GM23248 (cell line): ENCODE measurements around the gene HARBI1. TPM values are rescaled to one million over a fixed set of nuclear protein-coding genes. Genes with fewer than 3 reads are reported as not detected.

Source experiments
- DNase-seq: peaks from one replicate; pipeline ENCODE4 v3.0.0-alpha.2; 2015
- H2AFZ ChIP-seq: fragments of 200-600 bp; sonication (generic); 2 replicates; pipeline ENCODE4 v1.6.1; 2016; ENCODE audit warnings: antibody characterized with exemption
- H3F3A ChIP-seq: fragments of 200-600 bp; sonication (generic); 2 replicates; pipeline ENCODE4 v1.6.1; 2016; ENCODE audit warnings: mild to moderate bottlenecking, antibody characterized with exemption, mixed run types; ENCODE audit not compliant: insufficient read depth
- H3K27ac ChIP-seq: fragments of 200-600 bp; sonication (generic); 2 replicates; pipeline ENCODE4 v1.5.1; 2016; ENCODE audit warnings: mild to moderate bottlenecking
- H3K27me3 ChIP-seq: fragments of 200-600 bp; sonication (generic); replicated peaks from 2 replicates; pipeline ENCODE4 v1.6.1; 2016; ENCODE audit warnings: mild to moderate bottlenecking; ENCODE audit not compliant: insufficient read depth
- H3K36me3 ChIP-seq: fragments of 200-600 bp; sonication (generic); 2 replicates; pipeline ENCODE4 v1.6.1; 2016; ENCODE audit warnings: low read depth, mild to moderate bottlenecking
- H3K4me1 ChIP-seq: fragments of 200-600 bp; sonication (generic); 2 replicates; pipeline ENCODE4 v1.6.1; 2016; ENCODE audit warnings: mild to moderate bottlenecking; ENCODE audit not compliant: insufficient read depth
- H3K4me2 ChIP-seq: fragments of 200-600 bp; sonication (generic); one replicate; pipeline ENCODE4 v1.6.1; 2016; ENCODE audit warnings: mild to moderate bottlenecking; ENCODE audit not compliant: unreplicated experiment
- H3K4me3 ChIP-seq: fragments of 200-600 bp; sonication (generic); 2 replicates; pipeline ENCODE4 v1.5.1; 2016; ENCODE audit warnings: mild to moderate bottlenecking
- H3K79me2 ChIP-seq: fragments of 200-600 bp; sonication (generic); 2 replicates; pipeline ENCODE4 v1.6.1; 2016; ENCODE audit warnings: mild to moderate bottlenecking; ENCODE audit not compliant: insufficient read depth
- H3K9ac ChIP-seq: fragments of 200-600 bp; sonication (generic); 2 replicates; pipeline ENCODE4 v1.6.1; 2016; ENCODE audit warnings: mild to moderate bottlenecking
- H3K9me2 ChIP-seq: fragments of 200-600 bp; sonication (generic); 2 replicates; pipeline ENCODE4 v1.6.1; 2016; ENCODE audit warnings: mixed run types, mild to moderate bottlenecking, moderate library complexity; ENCODE audit not compliant: insufficient read depth
- H3K9me3 ChIP-seq: fragments of 200-600 bp; sonication (generic); one replicate; pipeline ENCODE4 v1.6.1; 2017; ENCODE audit warnings: low read depth
- H4K20me1 ChIP-seq: fragments of 200-600 bp; sonication (generic); 2 replicates; pipeline ENCODE4 v1.6.0; 2016; ENCODE audit not compliant: insufficient read depth
- EZH2 ChIP-seq: fragments of 200-600 bp; sonication (generic); IDR thresholded peaks from 2 replicates; pipeline ENCODE4 v1.6.1; 2018; ENCODE audit warnings: antibody characterized with exemption, mild to moderate bottlenecking; ENCODE audit not compliant: insufficient read depth, poor library complexity, severe bottlenecking
- EZH2phosphoT487 ChIP-seq: fragments of 200-600 bp; sonication (generic); IDR thresholded peaks from 2 replicates; pipeline ENCODE4 v1.6.1; 2018; ENCODE audit warnings: antibody characterized with exemption, moderate library complexity, mild to moderate bottlenecking, low read depth; ENCODE audit not compliant: insufficient read depth
- WGBS, 2 experiments: methylation state at CpG; one replicate each; pipeline ENCODE4 v1.1.6; 2015 to 2017; ENCODE audit warnings: low lambda C conversion rate in 2 of 2, low coverage in 1 of 2; ENCODE audit errors: missing lambda C conversion rate in 2 of 2; 5-methylcytosine and 5-hydroxymethylcytosine counted together
- in situ Hi-C: fragments of 300-500 bp; cut with MboI; formaldehyde crosslinking; loops from 2 replicates; pipeline ENCODE4 v1.15.0; 2020
- polyA plus RNA-seq: library from polyadenylated mRNA; unstranded; fragments of >200 nt; fragmentation: Nextera tagmentation; extraction: Ambion mirVana; gene quantifications from 2 replicates; pipeline ENCODE4 v1.2.1, GENCODE V29; 2016
- total RNA-seq: library from RNA; depleted of rRNA; stranded (reverse); fragments of >200 nt; shearing (Covaris generic); gene quantifications from 2 replicates; pipeline ENCODE4 v1.2.3, GENCODE V29; 2014

The HARBI1 gene
- total and polyA plus RNA-seq, 2 experiments from 2014 or later: 4.6 to 6.2 TPM

GRCh38 chr11:46633291-46634217 lies 16.5 kb upstream of the HARBI1 start:
- WGBS, 2 experiments: 86 to 88% methylated on average over 22 of the region's 22 CpGs
- in situ Hi-C loops: no loop called here
- no peaks in the 10 kb centered on the region for H3F3A ChIP-seq

GRCh38 chr11:46632502-46632901 lies 15.5 kb upstream of the HARBI1 start:
- in situ Hi-C loops: no loop called here
- no peak for TF ChIP-seq EZH2
- no peak for TF ChIP-seq EZH2phosphoT487
- Histone ChIP-seq H2AFZ (no peak overlapping the region), H3K9ac (no peak overlapping the region), H3K27ac (no peak overlapping the region), H3K9me3 (no peaks in the 10 kb centered on the region), H3K4me3 (no peak overlapping the region), H3K4me2 (no peak overlapping the region), H3K79me2 (peaks cover 88% of the 10 kb centered on the region), H4K20me1 (no peaks in the 10 kb centered on the region), H3K36me3 (peaks cover 25% of the 10 kb centered on the region), H3K4me1 (no peaks in the 10 kb centered on the region), H3K9me2 (no peaks in the 10 kb centered on the region), H3F3A (no peaks in the 10 kb centered on the region), H3K27me3 (no peaks in the 10 kb centered on the region)
- 97 to 100% methylated on average over 1 of the region's 1 CpG for whole genome bisulfite sequencing, 2 experiments
- DNase-seq: no peak

More at GRCh38 chr11:46633291-46634217, 16.5 kb upstream of the HARBI1 start:
- Histone ChIP-seq H4K20me1 (no peaks in the 10 kb centered on the region), H3K4me2 (no peak overlapping the region), H3K36me3 (peaks cover 20% of the 10 kb centered on the region), H2AFZ (no peak overlapping the region), H3K27ac (no peak overlapping the region), H3K9ac (no peak overlapping the region), H3K27me3 (no peaks in the 10 kb centered on the region), H3K9me2 (no peaks in the 10 kb centered on the region), H3K4me3 (no peak overlapping the region), H3K79me2 (peaks cover 87% of the 10 kb centered on the region), H3K4me1 (no peaks in the 10 kb centered on the region), H3K9me3 (no peaks in the 10 kb centered on the region)
- DNase-seq: no peak
- TF ChIP-seq EZH2phosphoT487: no peak
- TF ChIP-seq EZH2: no peak

GRCh38 chr11:46631676-46632075 lies 14.6 kb upstream of the HARBI1 start:
- no peak for DNase-seq
- no peak for TF ChIP-seq EZH2
- TF ChIP-seq EZH2phosphoT487: no peak
- WGBS, 2 experiments: 97 to 100% methylated on average over 2 of the region's 2 CpGs

GRCh38 chr11:46630237-46630636 lies 13.2 kb upstream of the HARBI1 start:
- no peaks in the 10 kb centered on the region for H3K9me3 ChIP-seq

More at GRCh38 chr11:46631676-46632075, 14.6 kb upstream of the HARBI1 start:
- H3K9ac ChIP-seq: no peak overlapping the region
- H3K9me3 ChIP-seq: no peaks in the 10 kb centered on the region
- in situ Hi-C loops: no loop called here
- H2AFZ ChIP-seq: no peak overlapping the region
- peaks cover 88% of the 10 kb centered on the region for H3K79me2 ChIP-seq
- peaks cover 20% of the 10 kb centered on the region for H3K36me3 ChIP-seq
- no peaks in the 10 kb centered on the region for H3K9me2 ChIP-seq
- no peak overlapping the region for H3K27ac ChIP-seq
- H3K27me3 ChIP-seq: no peaks in the 10 kb centered on the region
- no peaks in the 10 kb centered on the region for H4K20me1 ChIP-seq
- no peak overlapping the region for H3K4me3 ChIP-seq
- no peaks in the 10 kb centered on the region for H3K4me1 ChIP-seq
- H3F3A ChIP-seq: no peaks in the 10 kb centered on the region
- H3K4me2 ChIP-seq: no peak overlapping the region

More at GRCh38 chr11:46630237-46630636, 13.2 kb upstream of the HARBI1 start:
- WGBS, 2 experiments: 97 to 100% methylated on average over 1 of the region's 1 CpG
- no peak overlapping the region for H2AFZ ChIP-seq
- TF ChIP-seq EZH2phosphoT487: no peak
- no peak for TF ChIP-seq EZH2
- DNase-seq: no peak
- H3K36me3 ChIP-seq: peaks cover 25% of the 10 kb centered on the region
- H3K27ac ChIP-seq: no peak overlapping the region
- H3K9me2 ChIP-seq: no peaks in the 10 kb centered on the region
- no peak overlapping the region for H3K4me3 ChIP-seq
- in situ Hi-C loops: no loop called here
- no peak overlapping the region for H3K4me2 ChIP-seq
- no peaks in the 10 kb centered on the region for H3F3A ChIP-seq
- no peak overlapping the region for H3K9ac ChIP-seq
- no peaks in the 10 kb centered on the region for H3K27me3 ChIP-seq
- H3K79me2 ChIP-seq: peaks cover 88% of the 10 kb centered on the region
- no peaks in the 10 kb centered on the region for H4K20me1 ChIP-seq
- H3K4me1 ChIP-seq: no peaks in the 10 kb centered on the region
